Liver (tissue), 9 donors: ENCODE measurements around the gene LRRC74A. TPM values are rescaled to one million over a fixed set of nuclear protein-coding genes. Genes with fewer than 3 reads are reported as not detected.

Experiments used
- DNase-seq: peaks from one replicate; pipeline ENCODE4 v3.0.0-alpha.2; 2017; ENCODE audit warnings: low spot score
- H3K27ac ChIP-seq, 2 donors: one replicate each; pipeline ENCODE4 v1.7.0; 2013; ENCODE audit warnings: inconsistent platforms in 2 of 2, low read length in 2 of 2, control low read depth in 1 of 2, low read depth in 1 of 2, mild to moderate bottlenecking in 1 of 2
- H3K27me3 ChIP-seq, 4 donors: one replicate each; pipeline versions ENCODE4 v1.6.1 to v1.7.0; 2013; ENCODE audit warnings: low read length in 3 of 4, inconsistent platforms in 1 of 4, mild to moderate bottlenecking in 1 of 4, moderate library complexity in 1 of 4; ENCODE audit not compliant: control insufficient read depth in 4 of 4, insufficient read depth in 4 of 4
- H3K36me3 ChIP-seq, 4 donors: one replicate each; pipeline versions ENCODE4 v1.6.1 to v1.7.0; 2013; ENCODE audit warnings: low read length in 3 of 4, mild to moderate bottlenecking in 3 of 4, low read depth in 1 of 4, moderate library complexity in 1 of 4; ENCODE audit not compliant: control insufficient read depth in 4 of 4, insufficient read depth in 3 of 4
- H3K4me1 ChIP-seq, 4 donors: one replicate each; pipeline versions ENCODE4 v1.6.1 to v1.7.0; 2013; ENCODE audit warnings: low read length in 3 of 4, mild to moderate bottlenecking in 3 of 4, moderate library complexity in 1 of 4; ENCODE audit not compliant: control insufficient read depth in 4 of 4, insufficient read depth in 4 of 4
- H3K4me3 ChIP-seq, 3 donors: one replicate each; pipeline versions ENCODE4 v1.6.1 to v1.7.0; 2013; ENCODE audit warnings: low read length in 3 of 3, control low read depth in 1 of 3, low read depth in 1 of 3, mild to moderate bottlenecking in 1 of 3
- H3K9ac ChIP-seq, 2 donors: one replicate each; pipeline ENCODE4 v1.7.0; 2013; ENCODE audit warnings: low read length in 2 of 2, mild to moderate bottlenecking in 2 of 2, moderate library complexity in 2 of 2, control low read depth in 1 of 2, low read depth in 1 of 2
- H3K9me3 ChIP-seq, 4 donors: one replicate each; pipeline versions ENCODE4 v1.6.1 to v1.7.0; 2013; ENCODE audit warnings: low read length in 3 of 4; ENCODE audit not compliant: control insufficient read depth in 4 of 4
- EGR1 ChIP-seq, 2 donors: IDR thresholded peaks; 2 replicates each; pipeline ENCODE4 v1.6.1; 2016 to 2018; ENCODE audit warnings: antibody characterized with exemption in 2 of 2, low read depth in 2 of 2
- FOXA1 ChIP-seq: IDR thresholded peaks from 2 replicates; pipeline ENCODE4 v1.6.1; 2016; ENCODE audit warnings: antibody characterized with exemption
- FOXA2 ChIP-seq: IDR thresholded peaks from 2 replicates; pipeline ENCODE4 v1.6.1; 2016; ENCODE audit warnings: antibody characterized with exemption
- GABPA ChIP-seq, 2 donors: IDR thresholded peaks in 1 of 2; conservative IDR thresholded peaks in 1 of 2; 2 replicates each; pipeline ENCODE4 v1.6.1; 2016; ENCODE audit warnings: antibody characterized with exemption in 2 of 2, mild to moderate bottlenecking in 1 of 2, moderate library complexity in 1 of 2
- HNF4A ChIP-seq, 2 donors: conservative IDR thresholded peaks; 2 replicates each; pipeline ENCODE4 v1.6.1; 2016; ENCODE audit warnings: antibody characterized with exemption in 2 of 2, mild to moderate bottlenecking in 2 of 2
- HNF4G ChIP-seq: IDR thresholded peaks from 2 replicates; pipeline ENCODE4 v1.6.1; 2016; ENCODE audit warnings: antibody characterized with exemption
- JUND ChIP-seq, 2 donors: IDR thresholded peaks; 2 replicates each; pipeline ENCODE4 v1.6.1; 2016; ENCODE audit warnings: antibody characterized with exemption in 2 of 2
- NR2F2 ChIP-seq: IDR thresholded peaks from 2 replicates; pipeline ENCODE4 v1.6.1; 2016; ENCODE audit warnings: antibody characterized with exemption
- RAD21 ChIP-seq, 2 donors: IDR thresholded peaks; 2 replicates each; pipeline ENCODE4 v1.6.1; 2016; ENCODE audit warnings: antibody characterized with exemption in 2 of 2, mild to moderate bottlenecking in 2 of 2
- RXRA ChIP-seq, 2 donors: IDR thresholded peaks; 2 replicates each; pipeline ENCODE4 v1.6.1; 2017 to 2018; ENCODE audit warnings: antibody characterized with exemption in 2 of 2, mild to moderate bottlenecking in 1 of 2
- SP1 ChIP-seq: IDR thresholded peaks from 2 replicates; pipeline ENCODE4 v1.6.1; 2018; ENCODE audit warnings: antibody characterized with exemption, mild to moderate bottlenecking
- TAF1 ChIP-seq: conservative IDR thresholded peaks from 2 replicates; pipeline ENCODE4 v1.6.1; 2016; ENCODE audit warnings: antibody characterized with exemption, mild to moderate bottlenecking
- YY1 ChIP-seq: IDR thresholded peaks from 2 replicates; pipeline ENCODE4 v1.6.1; 2016; ENCODE audit warnings: antibody characterized with exemption, mild to moderate bottlenecking
- WGBS: extraction: QIAGEN DNeasy Blood & Tissue Kit; methylation state at CpG from one replicate; pipeline ENCODE4 v1.1.7; 2013; 5-methylcytosine and 5-hydroxymethylcytosine counted together
- polyA plus RNA-seq, 2 donors: library from polyadenylated mRNA; stranded (reverse) in 1 of 2; unstranded in 1 of 2; fragments of 200-250 nt in 1 of 2; fragments of >200 nt in 1 of 2; fragmentation: Nextera tagmentation in 1 of 2; extraction: Ambion mirVana in 1 of 2; gene quantifications; one replicate each; pipeline versions ENCODE4 v1.2.1 to v1.2.3, GENCODE V29; 2013 to 2015
- total RNA-seq, 2 donors: library from RNA; depleted of rRNA; stranded (reverse); fragments of >200 nt; gene quantifications; one replicate each; pipeline ENCODE4 v1.2.3, GENCODE V29; 2014
- TF ChIP-seq, protein P1 (sequence below): IDR thresholded peaks from 2 replicates; pipeline ENCODE4 v1.6.1; 2016; ENCODE audit warnings: antibody characterized with exemption, mild to moderate bottlenecking
- TF ChIP-seq, protein P2 (sequence below): fragments of 150-350 bp; IDR thresholded peaks from 2 replicates; pipeline ENCODE4 v1.5.1; 2017; ENCODE audit warnings: improper control_type of control experiment, low read depth, low read length; ENCODE audit not compliant: missing input control
- TF ChIP-seq, protein P3 (sequence below): IDR thresholded peaks from 2 replicates; pipeline ENCODE4 v1.6.1; 2016; ENCODE audit warnings: antibody characterized with exemption
- TF ChIP-seq, protein P4 (sequence below): IDR thresholded peaks from 2 replicates; pipeline ENCODE4 v1.6.1; 2016; ENCODE audit warnings: antibody characterized with exemption
- TF ChIP-seq, protein P5 (sequence below): IDR thresholded peaks from 2 replicates; pipeline ENCODE4 v1.6.1; 2016; ENCODE audit warnings: antibody characterized with exemption
- donor health status: healthy.
- donor health status: healthy.
- donor health status: healthy.
- donor health status: healthy.
- donor health status: healthy.

LRRC74A gene
- total and polyA plus RNA-seq, 4 donors: not detected

DNA sequence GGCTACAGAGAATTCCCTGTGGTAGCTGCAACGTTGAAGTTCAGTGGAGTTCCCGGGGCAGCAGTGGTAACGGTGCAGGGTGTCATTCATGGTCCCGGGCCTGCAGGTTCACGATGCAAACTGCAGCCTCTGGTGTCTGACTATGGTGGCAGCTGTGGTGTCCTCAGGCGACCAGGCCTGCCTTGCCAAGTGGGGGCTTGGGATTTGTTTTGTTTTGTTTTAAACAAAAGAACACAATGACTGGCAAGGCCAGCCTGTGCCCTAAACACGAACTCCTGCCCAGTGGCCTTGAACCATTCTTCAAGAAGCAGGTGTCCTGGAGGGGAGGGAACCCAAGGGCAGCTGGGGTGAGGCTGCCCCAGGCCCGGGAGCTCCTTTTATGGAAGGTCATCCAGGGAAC is 48.5 kb downstream of the LRRC74A start:
- 86% methylated on average over 8 of the region's 8 CpGs for WGBS
- H3K4me3 ChIP-seq: no peak overlapping the region
- DNase-seq: no peak
- H3K27me3 ChIP-seq: no peaks in the 10 kb centered on the region
- no peaks in the 10 kb centered on the region for H3K9me3 ChIP-seq
- H3K9ac ChIP-seq: no peak overlapping the region
- TF ChIP-seq RAD21 (IDR thresholded peaks at IDR 0.05) (no peak), RXRA (IDR thresholded peaks at IDR 0.05) (no peak), SP1 (no peak), HNF4A (conservative IDR thresholded peaks at IDR 0.05) (no peak), FOXA2 (no peak), GABPA (IDR thresholded peaks at IDR 0.05 in 1 of 2, conservative IDR thresholded peaks at IDR 0.05 in 1 of 2) (no peak), FOXA1 (no peak), TAF1 (no peak), YY1 (no peak), HNF4G (no peak)
- TF ChIP-seq, protein P1, sequence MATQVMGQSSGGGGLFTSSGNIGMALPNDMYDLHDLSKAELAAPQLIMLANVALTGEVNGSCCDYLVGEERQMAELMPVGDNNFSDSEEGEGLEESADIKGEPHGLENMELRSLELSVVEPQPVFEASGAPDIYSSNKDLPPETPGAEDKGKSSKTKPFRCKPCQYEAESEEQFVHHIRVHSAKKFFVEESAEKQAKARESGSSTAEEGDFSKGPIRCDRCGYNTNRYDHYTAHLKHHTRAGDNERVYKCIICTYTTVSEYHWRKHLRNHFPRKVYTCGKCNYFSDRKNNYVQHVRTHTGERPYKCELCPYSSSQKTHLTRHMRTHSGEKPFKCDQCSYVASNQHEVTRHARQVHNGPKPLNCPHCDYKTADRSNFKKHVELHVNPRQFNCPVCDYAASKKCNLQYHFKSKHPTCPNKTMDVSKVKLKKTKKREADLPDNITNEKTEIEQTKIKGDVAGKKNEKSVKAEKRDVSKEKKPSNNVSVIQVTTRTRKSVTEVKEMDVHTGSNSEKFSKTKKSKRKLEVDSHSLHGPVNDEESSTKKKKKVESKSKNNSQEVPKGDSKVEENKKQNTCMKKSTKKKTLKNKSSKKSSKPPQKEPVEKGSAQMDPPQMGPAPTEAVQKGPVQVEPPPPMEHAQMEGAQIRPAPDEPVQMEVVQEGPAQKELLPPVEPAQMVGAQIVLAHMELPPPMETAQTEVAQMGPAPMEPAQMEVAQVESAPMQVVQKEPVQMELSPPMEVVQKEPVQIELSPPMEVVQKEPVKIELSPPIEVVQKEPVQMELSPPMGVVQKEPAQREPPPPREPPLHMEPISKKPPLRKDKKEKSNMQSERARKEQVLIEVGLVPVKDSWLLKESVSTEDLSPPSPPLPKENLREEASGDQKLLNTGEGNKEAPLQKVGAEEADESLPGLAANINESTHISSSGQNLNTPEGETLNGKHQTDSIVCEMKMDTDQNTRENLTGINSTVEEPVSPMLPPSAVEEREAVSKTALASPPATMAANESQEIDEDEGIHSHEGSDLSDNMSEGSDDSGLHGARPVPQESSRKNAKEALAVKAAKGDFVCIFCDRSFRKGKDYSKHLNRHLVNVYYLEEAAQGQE: no peak
- TF ChIP-seq, protein P2, sequence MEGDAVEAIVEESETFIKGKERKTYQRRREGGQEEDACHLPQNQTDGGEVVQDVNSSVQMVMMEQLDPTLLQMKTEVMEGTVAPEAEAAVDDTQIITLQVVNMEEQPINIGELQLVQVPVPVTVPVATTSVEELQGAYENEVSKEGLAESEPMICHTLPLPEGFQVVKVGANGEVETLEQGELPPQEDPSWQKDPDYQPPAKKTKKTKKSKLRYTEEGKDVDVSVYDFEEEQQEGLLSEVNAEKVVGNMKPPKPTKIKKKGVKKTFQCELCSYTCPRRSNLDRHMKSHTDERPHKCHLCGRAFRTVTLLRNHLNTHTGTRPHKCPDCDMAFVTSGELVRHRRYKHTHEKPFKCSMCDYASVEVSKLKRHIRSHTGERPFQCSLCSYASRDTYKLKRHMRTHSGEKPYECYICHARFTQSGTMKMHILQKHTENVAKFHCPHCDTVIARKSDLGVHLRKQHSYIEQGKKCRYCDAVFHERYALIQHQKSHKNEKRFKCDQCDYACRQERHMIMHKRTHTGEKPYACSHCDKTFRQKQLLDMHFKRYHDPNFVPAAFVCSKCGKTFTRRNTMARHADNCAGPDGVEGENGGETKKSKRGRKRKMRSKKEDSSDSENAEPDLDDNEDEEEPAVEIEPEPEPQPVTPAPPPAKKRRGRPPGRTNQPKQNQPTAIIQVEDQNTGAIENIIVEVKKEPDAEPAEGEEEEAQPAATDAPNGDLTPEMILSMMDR: no peak
- TF ChIP-seq, protein P3, sequence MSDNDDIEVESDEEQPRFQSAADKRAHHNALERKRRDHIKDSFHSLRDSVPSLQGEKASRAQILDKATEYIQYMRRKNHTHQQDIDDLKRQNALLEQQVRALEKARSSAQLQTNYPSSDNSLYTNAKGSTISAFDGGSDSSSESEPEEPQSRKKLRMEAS: no peak
- H3K27ac ChIP-seq: no peak overlapping the region
- H3K4me1 ChIP-seq: no peaks in the 10 kb centered on the region
- no peaks in the 10 kb centered on the region for H3K36me3 ChIP-seq

DNA sequence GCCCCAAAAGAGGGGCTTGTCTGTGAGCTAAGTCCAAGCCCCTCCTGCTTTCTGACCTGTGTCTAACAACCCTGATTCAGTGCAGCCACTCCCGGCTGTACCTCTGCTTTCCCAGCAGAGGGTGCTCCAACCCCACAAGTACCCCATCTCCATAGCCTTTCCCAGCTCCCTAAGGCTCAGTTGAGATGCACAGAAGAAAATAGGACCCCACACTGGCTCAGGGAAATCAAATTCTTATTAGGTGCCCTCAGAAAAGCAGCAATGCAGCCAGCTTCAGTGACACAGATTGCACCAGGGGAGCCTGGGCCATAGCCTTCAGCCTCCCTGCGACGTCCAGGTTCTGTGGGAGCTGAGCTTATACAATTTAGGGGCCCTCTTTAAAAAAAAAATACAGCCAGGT is 49.9 kb downstream of the LRRC74A start:
- Histone ChIP-seq H3K4me1 (no peaks in the 10 kb centered on the region), H3K4me3 (no peak overlapping the region), H3K27ac (no peak overlapping the region), H3K36me3 (no peaks in the 10 kb centered on the region), H3K9ac (no peak overlapping the region), H3K27me3 (no peaks in the 10 kb centered on the region), H3K9me3 (no peaks in the 10 kb centered on the region)
- 58% methylated on average over 3 of the region's 3 CpGs for WGBS
- TF ChIP-seq, protein P2: peak; percentile 96
- TF ChIP-seq, protein P3: no peak
- no peak for TF ChIP-seq SP1
- TF ChIP-seq JUND (IDR thresholded peaks at IDR 0.05): no peak
- no peak for TF ChIP-seq NR2F2
- TF ChIP-seq, protein P4, sequence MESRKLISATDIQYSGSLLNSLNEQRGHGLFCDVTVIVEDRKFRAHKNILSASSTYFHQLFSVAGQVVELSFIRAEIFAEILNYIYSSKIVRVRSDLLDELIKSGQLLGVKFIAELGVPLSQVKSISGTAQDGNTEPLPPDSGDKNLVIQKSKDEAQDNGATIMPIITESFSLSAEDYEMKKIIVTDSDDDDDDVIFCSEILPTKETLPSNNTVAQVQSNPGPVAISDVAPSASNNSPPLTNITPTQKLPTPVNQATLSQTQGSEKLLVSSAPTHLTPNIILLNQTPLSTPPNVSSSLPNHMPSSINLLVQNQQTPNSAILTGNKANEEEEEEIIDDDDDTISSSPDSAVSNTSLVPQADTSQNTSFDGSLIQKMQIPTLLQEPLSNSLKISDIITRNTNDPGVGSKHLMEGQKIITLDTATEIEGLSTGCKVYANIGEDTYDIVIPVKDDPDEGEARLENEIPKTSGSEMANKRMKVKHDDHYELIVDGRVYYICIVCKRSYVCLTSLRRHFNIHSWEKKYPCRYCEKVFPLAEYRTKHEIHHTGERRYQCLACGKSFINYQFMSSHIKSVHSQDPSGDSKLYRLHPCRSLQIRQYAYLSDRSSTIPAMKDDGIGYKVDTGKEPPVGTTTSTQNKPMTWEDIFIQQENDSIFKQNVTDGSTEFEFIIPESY: no peak
- TF ChIP-seq, protein P5, sequence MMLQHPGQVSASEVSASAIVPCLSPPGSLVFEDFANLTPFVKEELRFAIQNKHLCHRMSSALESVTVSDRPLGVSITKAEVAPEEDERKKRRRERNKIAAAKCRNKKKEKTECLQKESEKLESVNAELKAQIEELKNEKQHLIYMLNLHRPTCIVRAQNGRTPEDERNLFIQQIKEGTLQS: no peak
- TF ChIP-seq EGR1 (IDR thresholded peaks at IDR 0.05; ENCODE audit: low read depth in 2 of 2): no peak
- no peak for TF ChIP-seq GABPA (IDR thresholded peaks at IDR 0.05 in 1 of 2, conservative IDR thresholded peaks at IDR 0.05 in 1 of 2)
- TF ChIP-seq RAD21 (IDR thresholded peaks at IDR 0.05): peak; percentile 98
- DNase-seq: peak; percentile 46
